SHP77 treated with DMSO at 0.1 percent for 48 hours (cell line): Measurements from ENCODE around the gene TLX1.
A peak's percentile ranks its signal among the peaks of the same experiment; 100 is the strongest.

ENCODE experiments used
- DNase-seq: peaks from one replicate; lab custom pipeline; 2025; lab: John Stamatoyannopoulos, UW

Gene TLX1

DNA sequence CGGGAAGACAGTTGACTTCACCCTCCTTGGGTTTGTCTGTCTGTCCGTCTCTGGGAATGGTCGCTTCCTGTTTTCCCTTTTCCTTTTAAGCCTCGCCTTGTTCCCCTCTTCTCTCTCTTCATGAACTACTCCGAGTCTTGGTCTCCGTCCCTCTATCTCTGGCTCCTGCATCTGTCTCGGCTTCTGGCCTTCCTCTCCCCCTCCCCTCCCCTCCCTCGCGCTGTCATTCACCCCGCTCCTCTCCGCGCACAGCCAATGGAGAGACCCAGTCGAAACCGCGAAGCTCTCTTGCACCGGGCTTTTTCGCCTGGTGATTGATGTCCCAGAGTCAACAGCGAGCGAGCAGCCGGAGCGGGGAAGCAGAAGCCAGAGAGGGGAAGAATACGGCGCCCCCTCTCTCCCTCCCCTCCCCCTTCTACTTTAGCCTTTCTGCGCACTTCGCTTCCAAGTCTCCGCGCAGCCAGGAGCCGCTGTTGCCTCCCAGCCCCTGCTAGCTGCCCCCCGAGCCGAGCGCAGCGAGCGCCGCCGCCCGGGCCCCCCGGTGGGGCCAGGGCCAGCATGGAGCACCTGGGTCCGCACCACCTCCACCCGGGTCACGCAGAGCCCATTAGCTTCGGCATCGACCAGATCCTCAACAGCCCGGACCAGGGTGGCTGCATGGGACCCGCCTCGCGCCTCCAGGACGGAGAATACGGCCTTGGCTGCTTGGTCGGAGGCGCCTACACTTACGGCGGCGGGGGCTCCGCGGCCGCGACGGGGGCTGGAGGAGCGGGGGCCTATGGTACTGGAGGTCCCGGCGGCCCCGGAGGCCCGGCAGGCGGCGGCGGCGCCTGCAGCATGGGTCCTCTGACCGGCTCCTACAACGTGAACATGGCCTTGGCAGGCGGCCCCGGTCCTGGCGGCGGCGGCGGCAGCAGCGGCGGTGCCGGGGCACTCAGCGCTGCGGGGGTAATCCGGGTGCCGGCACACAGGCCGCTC is at the start of gene TLX1:
TLX1 (plus strand) TSS at position 317 of the 978 bp plus-strand sequence; CDS start at position 559, 242 bp downstream.
- no peak for DNase-seq

DNA sequence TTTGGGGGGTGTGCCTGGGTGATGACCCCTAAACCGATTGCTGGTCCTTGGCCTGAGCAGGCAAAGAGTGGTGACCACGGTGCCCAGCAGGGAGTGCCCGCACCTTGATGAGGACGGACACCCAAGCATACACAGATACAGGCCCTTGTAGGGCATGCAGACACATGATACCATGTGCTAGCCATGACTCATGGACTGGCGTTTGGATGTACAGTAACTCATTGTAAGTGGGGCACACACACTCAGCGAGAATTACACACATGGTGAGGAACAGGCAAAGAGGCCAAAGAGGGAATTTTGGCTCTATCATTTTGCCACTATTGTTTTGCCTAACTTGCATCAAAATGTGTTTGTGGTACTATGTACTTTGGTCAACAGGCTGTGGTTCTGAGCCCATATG is 45.3 kb upstream of the TLX1 start:
- DNase-seq, result no peak

DNA sequence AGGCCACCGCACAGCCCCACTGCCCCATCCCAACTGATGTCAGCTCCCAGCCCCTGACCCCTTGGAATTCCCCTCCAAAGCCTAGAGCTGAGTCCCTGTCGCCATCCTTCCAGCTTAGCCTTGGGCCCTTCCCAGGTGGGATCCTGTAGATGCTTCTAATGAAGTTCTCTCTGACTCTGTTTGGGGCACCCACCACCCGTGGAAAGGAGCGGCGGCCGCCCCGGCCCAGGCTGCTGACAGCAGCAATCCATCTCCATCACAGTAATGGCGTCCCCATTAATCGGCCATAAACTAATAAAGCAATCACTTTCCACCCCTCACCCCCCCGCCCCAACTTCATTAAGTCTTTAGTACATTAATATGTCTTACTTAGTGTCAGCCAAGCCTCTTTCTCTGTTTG is 43.7 kb upstream of the TLX1 start:
- DNase-seq, result no peak

GRCh38 chr10:101087965-101088364 is 43.1 kb upstream of the TLX1 start:
- no peak for DNase-seq

- DNase-seq, result no peak
These were observed 41.4 kb upstream of the TLX1 start for GRCh38 chr10:101089520-101090299.

DNA sequence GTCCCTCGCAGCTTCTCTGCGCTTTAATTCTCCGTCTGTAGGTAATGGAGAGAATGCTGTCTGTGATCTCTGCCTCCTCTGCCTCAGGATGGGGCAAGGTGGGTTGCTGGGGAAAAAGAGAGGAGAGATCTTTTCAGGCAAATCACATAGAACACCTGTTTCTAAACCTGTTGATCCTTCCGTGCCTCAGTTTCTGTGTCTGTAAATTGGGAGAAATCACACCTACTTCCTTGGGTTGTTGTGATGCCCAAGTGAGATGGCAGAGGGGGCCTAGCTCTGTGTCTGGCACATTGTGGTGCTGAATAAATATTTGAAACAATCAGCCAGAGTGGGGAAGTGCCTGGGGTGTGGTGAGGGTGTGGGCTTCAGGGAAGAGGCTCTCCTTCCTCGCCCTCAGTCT is 40.5 kb upstream of the TLX1 start:
- no peak for DNase-seq

GRCh38 chr10:101091546-101092290 is 39.4 kb upstream of the TLX1 start:
- DNase-seq, result no peak

DNA sequence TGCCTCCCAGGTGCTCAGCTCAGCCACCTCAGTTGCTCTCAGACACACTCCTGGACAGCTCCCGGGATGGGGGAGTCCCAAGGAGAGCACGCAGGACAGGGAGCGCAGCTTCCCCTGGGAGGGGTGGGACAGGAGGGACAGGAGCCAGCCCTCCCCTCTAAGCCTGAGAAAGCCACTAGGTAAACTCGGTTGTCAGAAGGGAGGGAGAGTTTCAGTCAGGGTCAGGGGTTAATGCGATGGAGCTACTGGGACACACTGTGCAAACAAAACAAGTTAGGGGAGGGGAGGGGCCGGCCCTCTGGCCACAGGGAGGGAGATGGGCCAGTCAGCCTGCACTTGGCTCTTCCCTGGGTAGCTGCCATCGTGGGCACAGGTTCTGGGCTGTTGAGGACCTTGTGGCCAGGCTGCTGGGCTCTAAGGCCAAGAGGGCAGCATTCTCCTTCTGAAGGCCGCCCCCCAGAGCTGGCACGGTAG is 38.2 kb upstream of the TLX1 start:
- DNase-seq, result no peak

DNA sequence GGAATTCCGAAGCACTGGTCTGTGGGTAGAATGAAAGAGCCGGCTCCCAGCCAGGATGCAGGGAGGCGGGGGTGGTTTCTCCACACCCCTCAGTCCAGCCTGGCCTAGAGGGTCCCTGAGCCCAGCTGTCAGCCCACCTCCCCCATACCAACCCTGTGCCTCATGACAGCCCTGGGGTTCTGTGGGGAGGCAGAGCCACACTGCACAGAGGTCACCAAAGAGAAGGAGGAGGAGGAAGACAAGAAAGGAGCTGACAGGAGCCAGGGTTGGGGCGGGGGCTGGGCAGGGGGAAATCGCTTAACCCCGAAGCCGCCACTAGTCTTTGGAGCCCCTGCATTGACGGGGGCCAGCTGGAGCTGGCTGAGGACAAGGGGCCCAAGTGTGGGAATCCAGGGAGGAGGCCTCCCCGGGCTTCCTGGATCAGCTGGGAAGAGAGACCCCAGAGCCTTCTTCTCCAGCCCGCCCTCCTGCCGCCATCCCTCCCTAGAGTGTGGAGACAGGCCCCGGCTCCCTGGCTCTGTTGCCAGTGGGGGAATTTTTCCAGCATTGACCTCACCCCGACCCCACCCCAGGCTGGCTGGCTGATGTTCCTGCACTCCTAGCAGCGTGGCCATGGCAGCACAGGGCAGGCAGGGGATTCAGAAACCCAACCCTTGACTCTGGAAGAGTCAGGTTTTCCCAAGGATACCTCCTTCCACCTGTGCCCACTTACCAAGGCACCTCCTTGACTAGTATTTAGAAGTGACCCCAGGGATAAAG is 36.8 kb upstream of the TLX1 start:
- no peak for DNase-seq

GRCh38 chr10:101095004-101095403 is 36.1 kb upstream of the TLX1 start:
- DNase-seq, result no peak

DNA sequence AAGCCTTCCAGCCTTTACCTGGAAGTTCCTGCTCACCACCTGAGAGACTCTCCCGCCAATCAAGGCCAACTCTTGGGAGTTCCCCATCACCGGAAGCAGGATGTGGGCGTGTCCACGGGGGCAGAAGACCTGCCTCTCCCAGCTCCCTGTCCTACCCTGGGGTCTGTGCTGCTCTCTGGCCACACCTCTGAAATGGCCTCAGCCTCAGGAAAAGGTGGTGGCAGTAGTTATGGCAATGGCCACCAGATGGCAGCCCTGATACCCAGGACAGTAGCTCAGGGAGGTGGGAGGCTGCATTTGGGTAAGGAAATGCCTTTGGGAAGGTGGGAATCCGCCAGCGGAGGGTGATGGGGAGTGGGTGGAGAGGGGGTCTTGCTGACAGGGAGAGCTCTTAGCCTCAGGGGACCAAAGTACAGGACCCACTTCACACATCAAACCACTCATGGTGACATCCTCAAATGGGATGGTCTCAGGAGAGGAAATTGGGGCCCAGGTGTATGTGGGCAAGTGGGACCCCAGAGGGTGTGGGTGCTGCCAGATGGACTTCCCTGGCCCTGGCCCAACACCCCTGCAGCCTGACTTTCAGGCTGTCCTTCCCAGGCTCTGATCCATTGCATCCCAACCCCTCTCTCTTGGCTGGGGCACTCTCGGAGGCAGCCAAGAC is 35.4 kb upstream of the TLX1 start:
- peak; percentile 63 for DNase-seq

DNA sequence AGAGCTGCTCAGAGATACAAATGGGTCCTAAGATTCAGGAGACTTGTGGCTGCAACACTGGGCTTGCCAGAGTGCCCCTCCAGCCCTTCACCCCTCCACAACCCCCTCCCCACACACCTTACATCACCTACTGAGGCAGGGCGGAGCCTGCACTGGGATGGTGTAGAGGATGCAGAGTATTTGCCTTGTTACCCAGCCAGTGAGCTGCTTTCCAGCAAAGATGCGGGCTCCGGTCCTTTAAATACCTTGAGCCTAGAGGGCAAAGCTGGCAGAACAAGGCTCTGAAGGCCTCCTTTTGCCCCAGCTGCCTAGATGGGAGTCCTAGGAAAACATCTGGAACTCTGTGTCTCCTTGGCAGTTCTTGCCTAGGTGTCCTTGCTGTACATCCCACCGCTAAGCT is 34.7 kb upstream of the TLX1 start:
- no peak for DNase-seq

DNA sequence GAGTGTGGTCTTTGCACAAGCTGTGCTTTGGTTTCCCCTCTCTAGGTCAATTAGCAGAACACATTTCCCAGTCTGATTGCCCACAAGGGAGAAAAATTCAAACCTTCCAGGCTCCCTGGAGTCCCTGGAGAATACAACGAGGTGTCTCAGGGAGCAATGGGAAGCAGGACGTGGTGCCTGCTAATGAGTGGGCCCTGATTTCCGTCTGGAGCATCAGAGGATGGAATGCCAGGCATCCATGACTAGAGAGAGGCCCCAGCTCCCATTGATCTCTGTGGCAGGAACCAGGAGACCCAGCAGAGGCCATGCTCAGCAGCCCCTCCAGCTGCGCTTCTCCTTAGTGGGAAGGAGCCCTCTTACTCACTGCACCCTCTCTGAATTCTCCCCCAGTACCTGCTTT is 33.2 kb upstream of the TLX1 start:
- no peak for DNase-seq

GRCh38 chr10:101099901-101100300 is 31.2 kb upstream of the TLX1 start:
- no peak for DNase-seq

GRCh38 chr10:101101372-101101881 is 29.7 kb upstream of the TLX1 start:
- no peak for DNase-seq

- no peak for DNase-seq
These were observed 27.7 kb upstream of the TLX1 start for GRCh38 chr10:101103430-101103829.

GRCh38 chr10:101106351-101106750 is 24.7 kb upstream of the TLX1 start:
- no peak for DNase-seq

- no peak for DNase-seq
These were observed 23.3 kb upstream of the TLX1 start for GRCh38 chr10:101107771-101108170.

DNA sequence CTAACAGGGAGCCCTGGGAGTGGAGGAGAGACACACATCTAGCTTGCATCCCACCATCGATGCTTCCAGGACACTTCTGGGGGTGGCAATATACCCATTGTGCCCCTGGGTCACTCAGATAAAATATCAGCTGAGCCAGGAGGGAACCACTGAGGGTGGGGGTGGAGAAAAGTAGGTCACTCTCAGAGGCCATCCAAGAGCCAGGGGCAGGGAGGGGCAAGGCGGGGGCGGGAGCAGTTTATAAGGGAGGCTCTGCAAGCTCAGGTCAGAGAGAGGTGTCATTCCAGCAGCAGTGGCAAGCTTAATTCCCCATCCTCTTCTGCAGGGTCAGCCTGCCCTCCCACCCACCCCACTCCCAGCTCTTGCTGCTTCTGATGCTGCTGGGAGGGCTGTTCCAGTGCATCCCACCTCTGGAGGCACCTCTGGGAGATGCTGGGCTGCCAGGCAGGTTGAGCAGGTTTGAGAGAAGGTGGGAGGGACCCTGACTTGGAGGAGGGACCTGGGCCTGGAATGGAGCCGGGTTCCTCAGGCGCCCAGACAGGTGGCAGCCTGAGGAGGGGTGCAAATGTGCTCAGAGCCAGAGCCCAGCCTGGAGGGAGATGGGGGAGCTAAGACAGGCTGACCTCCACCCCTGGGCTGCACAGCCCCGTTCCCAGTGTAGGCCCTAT is 20.1 kb upstream of the TLX1 start:
- DNase-seq, result no peak

DNA sequence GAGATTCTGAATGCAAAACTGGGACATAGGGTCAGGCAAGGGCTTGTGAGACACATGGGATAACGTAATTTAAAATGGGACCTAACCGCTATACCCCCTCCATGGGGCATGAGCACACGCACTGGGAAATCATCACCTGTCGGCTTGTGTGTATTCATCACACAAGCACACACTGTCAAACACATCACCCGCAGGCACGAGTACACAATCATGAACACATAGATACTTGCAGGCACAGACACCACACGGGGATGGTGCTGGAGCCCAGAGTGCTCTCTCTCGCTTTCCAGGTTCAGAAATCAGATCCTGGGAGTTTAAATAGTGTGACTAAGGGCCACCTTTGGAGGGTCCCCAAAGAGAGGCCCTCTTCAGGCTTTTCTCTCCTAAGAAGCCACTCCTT is 19.6 kb upstream of the TLX1 start:
- no peak for DNase-seq
